Neuron (in vitro differentiated cells): ENCODE measurements around the gene PNKD.

Experiments
- H2AFZ ChIP-seq: one replicate; pipeline ENCODE4 v1.6.1; 2013; ENCODE audit warnings: low read depth, mild to moderate bottlenecking, inconsistent platforms, low read length, moderate library complexity
- H3K27me3 ChIP-seq: one replicate; pipeline ENCODE4 v1.6.1; 2013; ENCODE audit warnings: low read length; ENCODE audit not compliant: insufficient read depth
- H3K36me3 ChIP-seq: one replicate; pipeline ENCODE4 v1.6.1; 2013; ENCODE audit warnings: low read length; ENCODE audit not compliant: insufficient read depth
- H3K4me1 ChIP-seq: one replicate; pipeline ENCODE4 v1.6.1; 2013; ENCODE audit warnings: low read length; ENCODE audit not compliant: insufficient read depth
- H3K4me3 ChIP-seq: 2 replicates; pipeline ENCODE4 v1.5.1; 2013; ENCODE audit warnings: mild to moderate bottlenecking, low read length, moderate library complexity
- H3K9me3 ChIP-seq: one replicate; pipeline ENCODE4 v1.6.1; 2013; ENCODE audit warnings: low read length

The PNKD gene

GRCh38 chr2:218327451-218328210 is 57.3 kb downstream of the PNKD start:
- Histone ChIP-seq H3K36me3 (no peaks in the 10 kb centered on the region), H3K4me1 (peaks cover 13% of the 10 kb centered on the region), H3K9me3 (no peaks in the 10 kb centered on the region), H3K4me3 (no peak overlapping the region), H3K27me3 (peaks cover 51% of the 10 kb centered on the region), H2AFZ (no peak overlapping the region)

DNA sequence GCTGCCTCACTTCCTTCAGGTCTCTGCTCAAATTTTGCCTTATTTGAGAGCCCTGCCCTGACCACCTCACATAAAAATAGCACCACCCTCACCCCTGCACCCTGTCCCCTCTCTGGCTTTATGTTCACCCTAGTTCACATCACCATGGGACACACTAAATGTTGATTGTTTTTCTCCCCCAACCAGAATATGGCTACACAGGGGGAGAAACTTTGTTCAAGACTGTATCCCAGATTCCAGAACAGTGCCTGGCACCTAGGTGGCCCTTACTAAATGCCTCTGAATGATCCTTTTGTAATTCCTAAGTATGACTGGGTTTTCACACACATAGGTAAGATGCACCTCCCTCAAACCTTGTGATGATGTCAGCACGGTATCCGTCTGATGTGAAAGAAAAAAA is 58.0 kb downstream of the PNKD start:
- H2AFZ ChIP-seq: no peak overlapping the region
- no peaks in the 10 kb centered on the region for H3K36me3 ChIP-seq
- H3K4me1 ChIP-seq: peaks cover 11% of the 10 kb centered on the region
- H3K4me3 ChIP-seq: no peak overlapping the region
- peaks cover 55% of the 10 kb centered on the region for H3K27me3 ChIP-seq
- no peaks in the 10 kb centered on the region for H3K9me3 ChIP-seq

- H3K9me3 ChIP-seq: no peaks in the 10 kb centered on the region
- H3K36me3 ChIP-seq: no peaks in the 10 kb centered on the region
- H3K4me3 ChIP-seq: no peak overlapping the region
- peaks cover 2% of the 10 kb centered on the region for H3K4me1 ChIP-seq
- no peak overlapping the region for H2AFZ ChIP-seq
- peaks cover 50% of the 10 kb centered on the region for H3K27me3 ChIP-seq
Measured at GRCh38 chr2:218329027-218329825, 58.9 kb downstream of the PNKD start.

GRCh38 chr2:218329826-218330593 is 59.7 kb downstream of the PNKD start:
- Histone ChIP-seq H2AFZ (no peak overlapping the region), H3K4me3 (no peak overlapping the region), H3K36me3 (no peaks in the 10 kb centered on the region), H3K4me1 (no peaks in the 10 kb centered on the region), H3K9me3 (no peaks in the 10 kb centered on the region), H3K27me3 (peaks cover 48% of the 10 kb centered on the region)

DNA sequence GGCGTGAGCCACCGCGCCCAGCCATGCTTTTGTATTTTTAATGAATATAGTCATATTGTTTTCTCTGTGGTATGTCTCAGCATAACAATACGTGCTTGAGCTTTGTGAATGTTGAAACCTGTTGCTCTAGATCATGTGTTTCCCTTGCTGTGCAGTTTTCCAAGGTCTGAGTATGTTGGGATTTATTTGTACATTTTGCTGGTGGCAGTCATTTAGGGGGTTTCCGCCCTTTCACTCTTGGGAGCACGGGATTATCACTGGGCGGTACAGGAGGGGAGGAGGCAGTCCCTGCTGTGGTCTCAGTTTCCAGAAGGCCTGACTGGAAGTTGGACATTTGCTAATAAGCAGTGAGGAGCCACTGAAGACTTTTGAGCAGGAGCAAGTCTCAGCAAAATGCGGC is 61.4 kb downstream of the PNKD start:
- H3K36me3 ChIP-seq: no peaks in the 10 kb centered on the region
- H3K9me3 ChIP-seq: no peaks in the 10 kb centered on the region
- no peak overlapping the region for H3K4me3 ChIP-seq
- peaks cover 38% of the 10 kb centered on the region for H3K27me3 ChIP-seq
- no peak overlapping the region for H2AFZ ChIP-seq
- no peaks in the 10 kb centered on the region for H3K4me1 ChIP-seq

DNA sequence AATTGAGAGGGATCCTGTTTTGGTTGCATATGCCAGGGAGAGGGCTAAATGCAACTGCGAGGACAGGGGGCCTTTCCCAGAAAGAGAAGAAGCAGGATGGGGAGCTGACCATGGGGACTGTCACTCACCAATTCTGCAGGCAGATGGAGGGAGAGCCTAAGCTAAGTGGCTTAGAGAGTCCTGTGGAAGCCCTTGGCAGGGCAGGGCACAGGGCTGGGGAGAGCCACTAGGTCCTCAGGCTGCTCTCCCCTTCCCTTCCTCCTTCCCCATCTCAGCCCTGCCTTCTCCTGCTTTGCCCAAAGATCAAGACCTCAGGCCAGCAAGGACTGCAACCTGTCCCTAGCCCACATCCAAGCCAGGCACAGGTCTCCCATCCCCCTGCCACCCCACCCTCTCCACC is 62.0 kb downstream of the PNKD start:
- Histone ChIP-seq H3K27me3 (peaks cover 33% of the 10 kb centered on the region), H3K4me1 (no peaks in the 10 kb centered on the region), H3K9me3 (no peaks in the 10 kb centered on the region), H3K36me3 (no peaks in the 10 kb centered on the region), H3K4me3 (no peak overlapping the region), H2AFZ (no peak overlapping the region)

DNA sequence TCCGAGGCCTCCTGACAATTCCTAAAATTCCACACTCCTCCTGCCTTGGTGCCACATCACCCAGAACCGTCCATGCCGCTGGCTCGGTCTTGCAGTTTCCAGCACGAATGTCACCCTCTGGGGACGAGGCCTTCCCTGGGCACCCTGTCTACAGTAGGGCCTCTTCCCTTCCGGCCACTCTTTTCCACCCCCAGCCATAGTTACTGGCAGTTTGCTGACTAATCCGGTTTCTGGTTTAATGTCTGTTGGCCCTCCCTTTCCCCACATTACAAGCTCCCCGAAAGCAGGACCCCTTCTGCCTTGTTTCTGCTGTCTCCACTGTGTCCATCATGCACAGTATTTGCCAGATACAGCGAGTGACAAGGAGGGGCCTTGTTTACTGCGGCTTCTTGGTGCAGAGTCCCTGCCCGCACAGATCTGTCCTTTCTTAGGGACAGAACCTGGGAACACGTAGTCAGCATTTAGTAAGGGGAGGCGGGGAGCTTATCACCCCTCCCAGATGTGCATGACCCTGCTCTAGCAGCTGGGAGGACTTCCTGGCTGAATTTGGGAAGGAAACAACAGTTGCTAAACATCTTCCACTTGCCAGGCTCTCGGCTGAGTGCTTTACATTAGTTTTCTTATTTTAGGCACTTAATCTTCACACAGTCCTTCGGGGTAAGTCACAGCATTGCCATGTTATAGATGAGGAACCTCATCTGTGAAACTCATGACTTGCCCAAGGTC is 62.8 kb downstream of the PNKD start:
- no peaks in the 10 kb centered on the region for H3K36me3 ChIP-seq
- H3K4me1 ChIP-seq: no peaks in the 10 kb centered on the region
- no peaks in the 10 kb centered on the region for H3K9me3 ChIP-seq
- H3K4me3 ChIP-seq: no peak overlapping the region
- H3K27me3 ChIP-seq: peaks cover 27% of the 10 kb centered on the region
- no peak overlapping the region for H2AFZ ChIP-seq

GRCh38 chr2:218334531-218334930 is 64.2 kb downstream of the PNKD start:
- Histone ChIP-seq H3K4me1 (no peaks in the 10 kb centered on the region), H3K9me3 (no peaks in the 10 kb centered on the region), H3K4me3 (no peak overlapping the region), H2AFZ (no peak overlapping the region), H3K27me3 (peaks cover 20% of the 10 kb centered on the region), H3K36me3 (no peaks in the 10 kb centered on the region)

DNA sequence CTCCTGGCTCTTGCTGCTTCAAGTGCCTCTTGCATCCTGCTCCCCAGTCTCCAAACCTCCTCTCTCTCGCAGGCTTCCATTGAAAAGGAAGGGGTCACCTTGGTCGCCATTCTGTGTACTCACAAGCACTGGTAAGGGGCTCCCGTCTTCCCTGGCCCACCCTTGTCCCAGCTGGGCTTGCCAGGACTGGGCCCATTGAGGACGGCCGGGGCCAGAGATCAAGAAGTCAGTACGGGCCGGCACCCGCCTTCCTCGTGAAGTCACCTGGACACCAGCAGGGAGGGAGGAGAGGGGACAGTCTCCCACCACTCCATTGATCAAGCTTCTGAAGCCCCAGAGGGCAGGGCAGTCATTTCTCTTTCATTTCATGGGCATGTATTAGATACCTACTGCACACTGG is 70.3 kb downstream of the PNKD start:
- Histone ChIP-seq H3K4me1 (no peaks in the 10 kb centered on the region), H3K27me3 (peaks cover 7% of the 10 kb centered on the region), H3K36me3 (no peaks in the 10 kb centered on the region), H3K9me3 (no peaks in the 10 kb centered on the region), H2AFZ (no peak overlapping the region), H3K4me3 (no peak overlapping the region)

DNA sequence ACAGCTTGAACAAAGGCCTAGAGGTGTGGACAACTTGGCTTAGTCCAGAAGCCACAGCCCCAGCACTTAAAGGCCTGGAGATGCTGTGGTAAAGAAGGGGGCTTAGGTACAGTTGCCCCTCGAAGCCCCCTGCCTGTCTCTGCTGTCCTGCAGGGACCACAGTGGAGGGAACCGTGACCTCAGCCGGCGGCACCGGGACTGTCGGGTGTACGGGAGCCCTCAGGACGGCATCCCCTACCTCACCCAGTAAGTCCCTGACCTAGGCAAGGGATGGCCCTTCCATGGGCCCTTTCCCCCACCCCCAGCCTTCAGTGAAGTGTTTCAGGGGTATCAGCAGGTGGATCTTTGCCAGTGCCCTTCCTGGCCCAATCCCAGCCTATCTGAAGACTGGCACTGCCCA is 71.1 kb downstream of the PNKD start:
- Histone ChIP-seq H3K4me1 (no peaks in the 10 kb centered on the region), H2AFZ (no peak overlapping the region), H3K4me3 (no peak overlapping the region), H3K27me3 (peaks cover 10% of the 10 kb centered on the region), H3K36me3 (no peaks in the 10 kb centered on the region), H3K9me3 (no peaks in the 10 kb centered on the region)

- H3K9me3 ChIP-seq: no peaks in the 10 kb centered on the region
- H2AFZ ChIP-seq: no peak overlapping the region
- no peaks in the 10 kb centered on the region for H3K36me3 ChIP-seq
- peaks cover 10% of the 10 kb centered on the region for H3K27me3 ChIP-seq
- no peak overlapping the region for H3K4me3 ChIP-seq
- no peaks in the 10 kb centered on the region for H3K4me1 ChIP-seq
Measured at GRCh38 chr2:218342837-218343236, 72.5 kb downstream of the PNKD start.

DNA sequence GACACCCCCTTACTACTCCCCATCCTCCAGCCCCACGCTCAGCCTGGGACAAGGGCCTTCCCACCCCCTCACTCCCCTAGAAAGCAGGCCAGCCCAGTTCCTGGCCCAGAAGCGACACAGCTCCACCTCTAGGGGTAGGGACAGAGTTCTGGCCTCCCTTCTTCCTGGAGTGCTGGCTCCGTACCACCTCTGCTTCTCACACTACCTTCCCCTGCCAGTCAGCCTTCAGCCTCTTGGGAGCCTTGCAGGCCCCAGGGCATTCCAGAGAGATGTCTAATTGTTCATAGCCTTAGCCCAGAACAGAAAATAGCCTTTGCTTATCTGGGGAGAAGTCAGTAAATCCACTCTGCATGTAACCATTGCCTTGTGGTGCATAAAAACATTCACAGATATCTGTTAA is 73.3 kb downstream of the PNKD start:
- Histone ChIP-seq H3K27me3 (peaks cover 10% of the 10 kb centered on the region), H3K9me3 (no peaks in the 10 kb centered on the region), H3K4me3 (no peak overlapping the region), H3K4me1 (no peaks in the 10 kb centered on the region), H3K36me3 (no peaks in the 10 kb centered on the region), H2AFZ (no peak overlapping the region)
